HG03432 (cell line): ENCODE measurements around the gene FGF12.
A peak's percentile ranks its signal among the peaks of the same experiment; 100 is the strongest.

Source experiments
- ATAC-seq: cut with Tn5 transposase; IDR thresholded peaks from one replicate; pipeline ENCODE4 v1.9.1; 2021; ENCODE audit warnings: mild to moderate bottlenecking, moderate library complexity; ENCODE audit not compliant: unreplicated experiment

The FGF12 gene

DNA sequence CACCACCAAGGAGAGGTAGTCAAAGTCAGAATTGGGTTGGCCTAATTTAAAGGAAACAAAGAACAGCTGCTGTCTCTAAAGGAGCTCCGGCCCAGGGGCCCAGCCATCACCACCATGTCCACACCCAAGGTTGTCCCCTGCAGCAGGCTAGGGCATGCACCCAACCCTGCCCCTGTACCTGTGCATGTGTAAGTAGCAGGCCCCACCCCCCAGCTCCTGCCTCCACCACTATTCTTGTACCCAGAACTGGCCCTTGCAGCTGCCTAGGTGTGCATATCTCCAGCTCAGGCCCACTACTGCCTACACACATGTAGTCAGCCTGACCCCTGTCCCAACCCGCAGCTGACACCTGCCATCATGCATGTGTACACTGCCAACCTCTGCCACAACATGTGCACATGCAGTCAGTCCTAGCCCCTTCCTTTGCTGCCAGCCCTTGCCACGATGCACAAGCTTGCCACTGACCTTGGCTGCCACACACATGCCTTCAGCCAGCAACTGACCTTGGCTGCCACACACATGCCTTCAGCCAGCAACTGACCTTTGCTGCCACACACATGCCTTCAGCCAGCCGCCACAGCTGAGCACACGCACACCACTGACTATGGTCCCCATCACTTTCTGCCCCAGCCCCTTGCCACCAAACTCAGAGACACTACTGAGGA lies 39.7 kb downstream of the FGF12 start:
- ATAC-seq = no peak

- ATAC-seq = no peak
These were observed 41.5 kb downstream of the FGF12 start for GRCh38 chr3:192685801-192686200.

- no peak for ATAC-seq
These were observed 43.2 kb downstream of the FGF12 start for GRCh38 chr3:192684151-192684550.

GRCh38 chr3:192675958-192676649 lies 51.2 kb downstream of the FGF12 start:
- peak; percentile 92 for ATAC-seq

GRCh38 chr3:192655628-192656027 lies 71.7 kb downstream of the FGF12 start:
- no peak for ATAC-seq

GRCh38 chr3:192655040-192655439 lies 72.3 kb downstream of the FGF12 start:
- ATAC-seq = no peak

GRCh38 chr3:192653862-192654261 lies 73.5 kb downstream of the FGF12 start:
- ATAC-seq = no peak

- ATAC-seq = no peak
These were observed 74.6 kb downstream of the FGF12 start for GRCh38 chr3:192652727-192653126.

DNA sequence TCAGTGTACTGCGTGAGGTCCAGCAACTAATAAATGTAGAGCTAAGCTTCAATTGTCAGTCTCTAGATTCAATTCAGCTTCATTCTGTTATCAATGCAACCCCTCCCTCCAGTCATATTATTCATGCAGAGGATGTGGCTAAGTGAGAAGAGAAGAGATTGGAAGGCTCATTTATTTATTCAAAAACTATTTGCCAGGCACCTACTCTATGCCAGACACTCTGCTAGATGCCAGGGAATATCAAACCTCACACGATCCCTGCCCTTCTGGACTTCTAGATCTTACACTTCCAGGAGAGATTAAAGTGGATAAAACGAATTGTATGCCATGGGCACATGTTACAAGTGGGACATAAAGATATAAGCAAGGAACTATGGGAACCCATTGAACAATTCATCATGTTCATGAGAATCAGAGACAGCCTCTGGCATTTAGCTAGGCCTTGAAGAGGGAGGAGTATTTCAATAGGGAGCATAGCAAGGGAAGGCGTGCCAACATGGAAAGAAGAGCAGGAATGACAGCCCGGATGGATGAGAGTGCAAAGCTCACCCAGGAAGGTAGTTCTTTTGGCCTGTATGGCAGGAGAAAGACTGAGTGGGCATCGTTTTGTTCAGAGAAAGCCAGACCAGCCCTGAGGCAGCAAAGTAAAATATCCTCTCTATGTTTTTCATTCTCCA lies 75.4 kb downstream of the FGF12 start:
- ATAC-seq = no peak

GRCh38 chr3:192645437-192645836 lies 81.9 kb downstream of the FGF12 start:
- no peak for ATAC-seq

- ATAC-seq = no peak
These were observed 84.7 kb downstream of the FGF12 start for GRCh38 chr3:192642651-192643050.

- no peak for ATAC-seq
These were observed 85.4 kb downstream of the FGF12 start for GRCh38 chr3:192641919-192642318.

GRCh38 chr3:192639987-192640386 lies 87.4 kb downstream of the FGF12 start:
- no peak for ATAC-seq

DNA sequence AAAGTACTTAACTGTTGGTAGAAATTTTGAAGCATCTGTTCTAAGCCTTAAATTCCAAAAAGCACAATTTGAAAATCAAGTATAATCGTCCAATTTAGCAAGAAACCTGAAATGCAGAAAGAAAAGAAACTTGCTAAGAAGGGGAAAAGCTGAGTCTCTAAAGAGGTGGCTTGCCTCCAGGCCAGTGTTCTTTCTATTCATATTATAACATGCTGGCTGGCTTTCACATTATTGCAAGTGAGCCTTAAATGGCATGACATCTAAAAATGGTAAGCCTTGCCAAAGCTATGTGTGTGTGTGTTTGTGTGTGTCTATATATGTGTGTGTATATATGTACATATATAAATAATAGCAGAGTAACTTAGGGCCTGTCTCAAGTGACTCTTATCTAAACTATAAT lies 89.5 kb downstream of the FGF12 start:
- ATAC-seq = no peak

GRCh38 chr3:192636517-192637444 lies 90.6 kb downstream of the FGF12 start:
- no peak for ATAC-seq

GRCh38 chr3:192629429-192629828 lies 97.9 kb downstream of the FGF12 start:
- no peak for ATAC-seq

- ATAC-seq = no peak
These were observed 105.4 kb downstream of the FGF12 start for GRCh38 chr3:192621909-192622308.

DNA sequence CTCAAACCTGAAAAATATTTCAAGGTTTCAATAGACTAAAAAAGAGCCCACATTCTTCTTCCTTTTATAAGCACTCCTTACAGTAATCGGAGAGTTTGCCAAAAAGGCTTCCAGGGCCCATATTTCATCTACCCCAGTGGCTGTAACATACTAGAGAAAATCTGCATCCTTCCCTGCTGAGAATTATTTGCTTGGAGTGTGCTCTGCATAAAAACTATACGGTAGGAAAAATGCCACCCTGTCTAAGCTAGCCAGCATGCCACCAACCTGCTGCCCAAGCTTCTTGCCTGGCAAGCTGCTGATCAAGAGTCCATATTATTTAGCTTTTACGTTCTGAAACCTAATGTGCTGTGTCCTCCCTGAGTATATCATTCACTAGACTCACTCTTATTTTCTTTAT lies 107.1 kb downstream of the FGF12 start:
- no peak for ATAC-seq

DNA sequence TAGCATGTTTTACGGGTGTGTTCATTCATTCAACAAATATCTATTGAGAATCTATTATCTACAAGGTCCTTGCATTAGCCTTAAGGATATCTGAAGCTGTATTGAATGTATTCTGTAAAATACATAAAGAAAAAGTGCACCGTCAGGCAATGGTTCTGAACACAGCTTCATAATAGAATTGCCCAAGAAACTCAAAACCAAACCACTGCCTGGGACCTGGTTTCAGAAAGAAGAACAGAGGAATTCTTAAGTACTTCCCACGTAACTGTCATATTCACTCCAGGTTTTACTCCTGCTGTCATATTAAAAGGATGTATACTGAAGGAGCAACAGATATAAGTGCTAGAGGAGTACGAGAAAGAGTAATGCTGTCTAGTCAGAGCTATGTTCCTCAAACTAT lies 115.9 kb downstream of the FGF12 start:
- ATAC-seq = no peak

GRCh38 chr3:192608726-192609600 lies 118.4 kb downstream of the FGF12 start:
- no peak for ATAC-seq
